ENCODE results near the gene PLN. TPM values are rescaled to one million over a fixed set of nuclear protein-coding genes. Genes with fewer than 3 reads are reported as not detected.

The PLN gene
- polyA plus RNA-seq, 3 donors = 0.28 TPM; not detected in 2

DNA sequence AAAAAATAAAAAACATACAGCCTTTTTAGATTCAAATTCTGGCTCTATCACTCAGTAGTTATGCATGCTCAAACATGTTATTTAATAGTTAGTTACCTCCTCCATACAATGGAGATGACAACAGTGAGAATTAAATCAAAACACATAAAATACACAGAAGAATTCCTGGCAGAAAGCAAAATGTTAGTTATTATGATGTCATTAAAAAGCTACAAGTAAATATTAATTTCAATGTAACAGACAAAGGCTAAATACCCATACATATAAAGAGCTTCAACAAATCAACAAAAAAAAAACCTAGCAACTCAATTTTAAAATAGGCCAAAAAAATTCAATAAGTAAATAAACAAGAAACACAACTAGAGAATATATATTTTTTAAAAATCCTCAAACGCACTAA is 21.4 kb downstream of the PLN start:
- peaks cover 7 to 12% (median 8%) of the 10 kb centered on the region in 7 donors for H3K9me3 Mint-ChIP-seq
- H3K9me3 ChIP-seq (replicated peaks in 1 of 2; ENCODE audit: control insufficient read depth in 1 of 2, insufficient read depth in 1 of 2, low read length in 2 of 2) = peaks cover 7 to 13% of the 10 kb centered on the region in 2 donors
- intact Hi-C loops (cut with micrococcal nuclease) = no loop called here
- H3K4me1 ChIP-seq (ENCODE audit: control insufficient read depth in 1 of 2, insufficient read depth in 2 of 2, low read length in 2 of 2) = no peaks in the 10 kb centered on the region
- H3K27ac ChIP-seq (ENCODE audit: low read depth in 1 of 2, low read length in 2 of 2) = no peak overlapping the region
- H3K9ac ChIP-seq (ENCODE audit: insufficient read depth, low read length, poor library complexity, severe bottlenecking) = no peak overlapping the region
- no peak for DNase-seq
- peaks cover 10% of the 10 kb centered on the region for H3K79me2 ChIP-seq (ENCODE audit: insufficient read depth, low read length)
- no CpG with 5 or more reads among the region's 1 CpG for WGBS (ENCODE audit: insufficient coverage)
- no peak overlapping the region for H3K4me2 ChIP-seq (replicated peaks; ENCODE audit: extremely low read depth, low read length, poor library complexity, severe bottlenecking)
- H3K27ac Mint-ChIP-seq = no peak overlapping the region
- H4K20me1 ChIP-seq (ENCODE audit: insufficient read depth, low read length) = peaks cover 83% of the 10 kb centered on the region
- no peak overlapping the region for H3K4me3 ChIP-seq (replicated peaks in 1 of 3; ENCODE audit: low read depth in 2 of 3, low read length in 3 of 3)
- TF ChIP-seq, protein P1, sequence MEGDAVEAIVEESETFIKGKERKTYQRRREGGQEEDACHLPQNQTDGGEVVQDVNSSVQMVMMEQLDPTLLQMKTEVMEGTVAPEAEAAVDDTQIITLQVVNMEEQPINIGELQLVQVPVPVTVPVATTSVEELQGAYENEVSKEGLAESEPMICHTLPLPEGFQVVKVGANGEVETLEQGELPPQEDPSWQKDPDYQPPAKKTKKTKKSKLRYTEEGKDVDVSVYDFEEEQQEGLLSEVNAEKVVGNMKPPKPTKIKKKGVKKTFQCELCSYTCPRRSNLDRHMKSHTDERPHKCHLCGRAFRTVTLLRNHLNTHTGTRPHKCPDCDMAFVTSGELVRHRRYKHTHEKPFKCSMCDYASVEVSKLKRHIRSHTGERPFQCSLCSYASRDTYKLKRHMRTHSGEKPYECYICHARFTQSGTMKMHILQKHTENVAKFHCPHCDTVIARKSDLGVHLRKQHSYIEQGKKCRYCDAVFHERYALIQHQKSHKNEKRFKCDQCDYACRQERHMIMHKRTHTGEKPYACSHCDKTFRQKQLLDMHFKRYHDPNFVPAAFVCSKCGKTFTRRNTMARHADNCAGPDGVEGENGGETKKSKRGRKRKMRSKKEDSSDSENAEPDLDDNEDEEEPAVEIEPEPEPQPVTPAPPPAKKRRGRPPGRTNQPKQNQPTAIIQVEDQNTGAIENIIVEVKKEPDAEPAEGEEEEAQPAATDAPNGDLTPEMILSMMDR (IDR thresholded peaks at IDR 0.05) = no peak
- peaks cover 7 to 29% of the 10 kb centered on the region in 2 donors for H3K36me3 ChIP-seq (replicated peaks in 1 of 2; ENCODE audit: control insufficient read depth in 1 of 2, insufficient read depth in 2 of 2, low read length in 2 of 2)
- H3K4me1 Mint-ChIP-seq = peaks cover 3% of the 10 kb centered on the region
- no peaks in the 10 kb centered on the region for H3K27me3 ChIP-seq (ENCODE audit: control insufficient read depth in 2 of 2, insufficient read depth in 2 of 2, low read length in 2 of 2)
- H3K27me3 Mint-ChIP-seq (ENCODE audit: low read depth in 3 of 3) = no peaks in the 10 kb centered on the region
- H3K36me3 Mint-ChIP-seq = peaks cover 18% of the 10 kb centered on the region in 2 donors
- H3K4me3 Mint-ChIP-seq = no peak overlapping the region
- no peak overlapping the region for H2AFZ ChIP-seq (ENCODE audit: insufficient read depth, low read depth, low read length, poor library complexity, severe bottlenecking)

GRCh38 chr6:118571121-118571520 is 23.0 kb downstream of the PLN start:
- no peak for DNase-seq
- Histone ChIP-seq H3K4me1 (ENCODE audit: control insufficient read depth in 1 of 2, insufficient read depth in 2 of 2, low read length in 2 of 2) (no peaks in the 10 kb centered on the region), H3K4me2 (replicated peaks; ENCODE audit: extremely low read depth, low read length, poor library complexity, severe bottlenecking) (no peak overlapping the region), H3K36me3 (replicated peaks in 1 of 2; ENCODE audit: control insufficient read depth in 1 of 2, insufficient read depth in 2 of 2, low read length in 2 of 2) (peaks cover 4 to 27% of the 10 kb centered on the region in 2 donors), H3K27ac (ENCODE audit: low read depth in 1 of 2, low read length in 2 of 2) (no peak overlapping the region), H3K9me3 (replicated peaks in 1 of 2; ENCODE audit: control insufficient read depth in 1 of 2, insufficient read depth in 1 of 2, low read length in 2 of 2) (peaks cover 20 to 29% of the 10 kb centered on the region in 2 donors), H4K20me1 (ENCODE audit: insufficient read depth, low read length) (peaks cover 75% of the 10 kb centered on the region), H3K27me3 (ENCODE audit: control insufficient read depth in 2 of 2, insufficient read depth in 2 of 2, low read length in 2 of 2) (no peaks in the 10 kb centered on the region), H2AFZ (ENCODE audit: insufficient read depth, low read depth, low read length, poor library complexity, severe bottlenecking) (no peak overlapping the region), H3K4me3 (replicated peaks in 1 of 3; ENCODE audit: low read depth in 2 of 3, low read length in 3 of 3) (no peak overlapping the region), H3K9ac (ENCODE audit: insufficient read depth, low read length, poor library complexity, severe bottlenecking) (no peak overlapping the region), H3K79me2 (ENCODE audit: insufficient read depth, low read length) (peaks cover 17% of the 10 kb centered on the region)
- no CpG with 5 or more reads among the region's 2 CpGs for WGBS (ENCODE audit: insufficient coverage)
- H3K27me3 Mint-ChIP-seq (ENCODE audit: low read depth in 3 of 3) = peaks cover 0 to 2% (median 0%) of the 10 kb centered on the region in 3 donors
- H3K9me3 Mint-ChIP-seq = peaks cover 21 to 28% (median 24%) of the 10 kb centered on the region in 7 donors
- TF ChIP-seq, protein P1 (IDR thresholded peaks at IDR 0.05) = no peak
- intact Hi-C loops (cut with micrococcal nuclease) = loop anchor here in 1 of 2 donors (10.0 kb wide), 1 partner anchor 596 kb away; no protein-coding TSS in a partner anchor
- H3K36me3 Mint-ChIP-seq = peaks cover 22 to 23% of the 10 kb centered on the region in 2 donors
- no peak overlapping the region for H3K4me3 Mint-ChIP-seq
- no peaks in the 10 kb centered on the region for H3K4me1 Mint-ChIP-seq
- no peak overlapping the region for H3K27ac Mint-ChIP-seq

All from CD14-positive monocyte (primary cell).